ENCODE data around the gene ERI3. TPM values are rescaled to one million over a fixed set of nuclear protein-coding genes. Genes with fewer than 3 reads are reported as not detected.

Gene ERI3
- total and polyA plus RNA-seq, 2 of the 13 experiments (the other 11 are each of a cell fraction or from before 2014, with no cell fraction given), result 35.6 to 35.9 TPM

GRCh38 chr1:44270686-44271628 is 84.1 kb downstream of the ERI3 start:
- Histone ChIP-seq H3K27ac (ENCODE audit: extremely low read length, insufficient read depth, low read length) (no peak overlapping the region), H4K20me1 (ENCODE audit: insufficient read depth, low read length) (no peaks in the 10 kb centered on the region), H3K4me3 (replicated peaks in 1 of 3; ENCODE audit: insufficient read depth in 1 of 3, low read depth in 2 of 3, low read length in 3 of 3) (no peak overlapping the region), H3K9ac (ENCODE audit: insufficient read depth, low read depth, low read length) (no peak overlapping the region), H3K4me1 (ENCODE audit: insufficient read depth, low read length) (peaks cover 11% of the 10 kb centered on the region), H3K79me2 (ENCODE audit: insufficient read depth, low read length) (no peaks in the 10 kb centered on the region), H3K4me2 (ENCODE audit: low read depth, low read length) (no peak overlapping the region), H3K36me3 (replicated peaks in 1 of 2; ENCODE audit: control insufficient read depth in 1 of 2, insufficient read depth in 2 of 2, low read length in 2 of 2) (peaks cover 0 to under 1% of the 10 kb centered on the region in 2 experiments; a peak in 1 of 5 replicates), H2AFZ (ENCODE audit: low read length) (no peak overlapping the region), H3K27me3 (ENCODE audit: control insufficient read depth in 1 of 2, insufficient read depth in 2 of 2, low read length in 2 of 2) (no peaks in the 10 kb centered on the region), H3K9me3 (ENCODE audit: low read length) (no peaks in the 10 kb centered on the region)
- no TSS peak for BruUV-seq (replicated peaks)
- intact Hi-C loops (cut with micrococcal nuclease; ENCODE audit: unreplicated experiment), result no loop called here
- ATAC-seq (no peak), DNase-seq (ENCODE audit: low spot score) (no peak), FAIRE-seq (no peak)
- ChIA-PET CTCF (ENCODE audit: low intra/inter-chr PET ratio, low total read pairs) (no interaction called here), POLR2A (interaction anchor here (4.5 to 5.2 kb wide), 2 partner anchors 11 to 12 kb away, joined by 24 to 36 read pairs; no protein-coding TSS in a partner anchor)
- TF ChIP-seq YEATS2 (CRISPR knock-in tag; IDR thresholded peaks at IDR 0.05; ENCODE audit: borderline replicate concordance), result no peak
- TF ChIP-seq TFAP4 (IDR thresholded peaks at IDR 0.05; ENCODE audit: borderline replicate concordance, low read depth), result no peak
- TF ChIP-seq ZNF446 (CRISPR knock-in tag; IDR thresholded peaks at IDR 0.05), result no peak
- no peak for TF ChIP-seq ZNF513 (CRISPR knock-in tag; conservative IDR thresholded peaks at IDR 0.05)
- in situ Hi-C loops (cut with HindIII; ENCODE audit: extremely low pct_ligation_motif_present, low pct_unique_long_range_greater_than_20kb), result no loop called here
- WGBS (ENCODE audit: low lambda C conversion rate), result 89% methylated on average over 5 of the region's 6 CpGs
